Breast epithelium (tissue), 4 donors: Measurements from ENCODE around the gene KCTD1. TPM values are rescaled to one million over a fixed set of nuclear protein-coding genes. Genes with fewer than 3 reads are reported as not detected.

Experiments
- DNase-seq, 2 donors: peaks; one replicate each; pipeline ENCODE4 v3.0.0-alpha.2; 2019; ENCODE audit warnings: low spot score in 2 of 2
- H3K27ac ChIP-seq, 2 donors: fragments of 200-600 bp; sonication (generic) in 1 of 2; one replicate each; pipeline ENCODE4 v1.5.1; 2016 to 2019; ENCODE audit warnings: mild to moderate bottlenecking in 1 of 2
- H3K27me3 ChIP-seq, 2 donors: fragments of 200-600 bp; sonication (generic) in 1 of 2; one replicate each; pipeline versions ENCODE4 v1.5.1 to v1.6.0; 2017 to 2019; ENCODE audit warnings: control low read depth in 1 of 2, mild to moderate bottlenecking in 1 of 2
- H3K36me3 ChIP-seq: fragments of 200-600 bp; one replicate; pipeline ENCODE4 v1.5.1; 2019
- H3K4me1 ChIP-seq, 2 donors: fragments of 200-600 bp; sonication (generic); one replicate each; pipeline ENCODE4 v1.5.1; 2016 to 2019; ENCODE audit warnings: control low read depth in 1 of 2
- H3K4me3 ChIP-seq, 3 donors: fragments of 200-600 bp; sonication (generic); 1 replicate in 2 of 3; 2 replicates in 1 of 3; pipeline ENCODE4 v1.5.1; 2016 to 2019; ENCODE audit warnings: mild to moderate bottlenecking in 3 of 3, moderate library complexity in 2 of 3
- H3K9me3 ChIP-seq, 2 donors: fragments of 200-600 bp; sonication (generic) in 1 of 2; one replicate each; pipeline ENCODE4 v1.5.1; 2016 to 2019; ENCODE audit warnings: control low read depth in 1 of 2
- POLR2A ChIP-seq: fragments of 450-650 bp; IDR thresholded peaks from one replicate; pipeline ENCODE4 v1.6.1; 2016; ENCODE audit warnings: antibody characterized with exemption, mild to moderate bottlenecking, moderate library complexity
- POLR2AphosphoS5 ChIP-seq, 3 donors: sonication (generic); formaldehyde crosslinking; IDR thresholded peaks; one replicate each; pipeline ENCODE4 v1.6.1; 2017; ENCODE audit warnings: antibody characterized with exemption in 3 of 3
- intact Hi-C: fragments of 100-400 bp; cut with DNase I; formaldehyde crosslinking; loops from one replicate; pipeline ENCODE4 v1.15.1; 2023; ENCODE audit warnings: low total_unique reads
- total RNA-seq, 3 donors: library from RNA; depleted of rRNA; stranded (reverse); fragments of >200 nt; gene quantifications; one replicate each; pipeline ENCODE4 v1.1.0, GENCODE V29; 2016
- TF ChIP-seq, protein P1 (sequence below), 3 donors: fragments of 450-650 bp; IDR thresholded peaks; one replicate each; pipeline ENCODE4 v1.5.1; 2016 to 2017; ENCODE audit warnings: antibody characterized with exemption in 3 of 3, mild to moderate bottlenecking in 3 of 3, moderate library complexity in 3 of 3

The KCTD1 gene
- total RNA-seq, 3 donors from 2014 or later = 5.6 to 47.3 (median 41.6) TPM

GRCh38 chr18:26497866-26498265 is 50.5 kb downstream of the KCTD1 start:
- no peak for DNase-seq
- TF ChIP-seq, protein P1, sequence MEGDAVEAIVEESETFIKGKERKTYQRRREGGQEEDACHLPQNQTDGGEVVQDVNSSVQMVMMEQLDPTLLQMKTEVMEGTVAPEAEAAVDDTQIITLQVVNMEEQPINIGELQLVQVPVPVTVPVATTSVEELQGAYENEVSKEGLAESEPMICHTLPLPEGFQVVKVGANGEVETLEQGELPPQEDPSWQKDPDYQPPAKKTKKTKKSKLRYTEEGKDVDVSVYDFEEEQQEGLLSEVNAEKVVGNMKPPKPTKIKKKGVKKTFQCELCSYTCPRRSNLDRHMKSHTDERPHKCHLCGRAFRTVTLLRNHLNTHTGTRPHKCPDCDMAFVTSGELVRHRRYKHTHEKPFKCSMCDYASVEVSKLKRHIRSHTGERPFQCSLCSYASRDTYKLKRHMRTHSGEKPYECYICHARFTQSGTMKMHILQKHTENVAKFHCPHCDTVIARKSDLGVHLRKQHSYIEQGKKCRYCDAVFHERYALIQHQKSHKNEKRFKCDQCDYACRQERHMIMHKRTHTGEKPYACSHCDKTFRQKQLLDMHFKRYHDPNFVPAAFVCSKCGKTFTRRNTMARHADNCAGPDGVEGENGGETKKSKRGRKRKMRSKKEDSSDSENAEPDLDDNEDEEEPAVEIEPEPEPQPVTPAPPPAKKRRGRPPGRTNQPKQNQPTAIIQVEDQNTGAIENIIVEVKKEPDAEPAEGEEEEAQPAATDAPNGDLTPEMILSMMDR (IDR thresholded peaks at IDR 0.05) = no peak
- TF ChIP-seq POLR2A (no peak), POLR2AphosphoS5 (IDR thresholded peaks at IDR 0.05) (no peak)
- no peaks in the 10 kb centered on the region for H3K27me3 ChIP-seq
- H3K9me3 ChIP-seq = no peaks in the 10 kb centered on the region
- intact Hi-C loops = no loop called here
- H3K27ac ChIP-seq = no peak overlapping the region
- no peaks in the 10 kb centered on the region for H3K36me3 ChIP-seq
- H3K4me3 ChIP-seq = no peak overlapping the region
- H3K4me1 ChIP-seq = no peaks in the 10 kb centered on the region

GRCh38 chr18:26496528-26496927 is 51.8 kb downstream of the KCTD1 start:
- intact Hi-C loops = no loop called here
- Histone ChIP-seq H3K27me3 (no peaks in the 10 kb centered on the region), H3K36me3 (no peaks in the 10 kb centered on the region), H3K4me1 (no peaks in the 10 kb centered on the region), H3K27ac (no peak overlapping the region), H3K9me3 (no peaks in the 10 kb centered on the region), H3K4me3 (no peak overlapping the region)
- DNase-seq = no peak
- TF ChIP-seq POLR2A (no peak), POLR2AphosphoS5 (IDR thresholded peaks at IDR 0.05) (no peak)
- TF ChIP-seq, protein P1 (IDR thresholded peaks at IDR 0.05) = no peak

DNA sequence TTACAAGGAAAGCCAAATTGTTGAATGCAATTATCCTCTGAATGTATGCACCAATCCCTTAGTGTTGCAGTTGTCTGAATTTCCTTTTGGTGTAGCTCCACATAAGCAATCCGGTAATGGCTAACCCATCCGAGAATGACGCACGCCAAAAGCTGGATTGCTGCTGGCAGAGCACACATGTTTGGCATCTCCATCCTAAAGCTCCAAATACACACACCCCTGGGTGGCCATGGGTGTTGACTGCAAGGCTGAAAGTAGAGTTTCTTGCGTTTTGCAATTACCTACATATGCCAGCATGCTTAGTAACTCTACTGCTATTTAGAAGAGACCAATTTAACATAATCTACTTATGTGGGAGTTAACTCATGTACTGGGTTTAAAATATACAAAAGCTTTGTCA is 53.1 kb downstream of the KCTD1 start:
- Histone ChIP-seq H3K4me1 (no peaks in the 10 kb centered on the region), H3K4me3 (no peak overlapping the region), H3K27ac (no peak overlapping the region), H3K36me3 (no peaks in the 10 kb centered on the region), H3K27me3 (no peaks in the 10 kb centered on the region), H3K9me3 (no peaks in the 10 kb centered on the region)
- intact Hi-C loops = no loop called here
- no peak for DNase-seq
- TF ChIP-seq, protein P1 (IDR thresholded peaks at IDR 0.05) = no peak
- TF ChIP-seq POLR2AphosphoS5 (IDR thresholded peaks at IDR 0.05) (no peak), POLR2A (no peak)

GRCh38 chr18:26493021-26493420 is 55.3 kb downstream of the KCTD1 start:
- Histone ChIP-seq H3K27me3 (no peaks in the 10 kb centered on the region), H3K27ac (no peak overlapping the region), H3K4me3 (no peak overlapping the region), H3K36me3 (no peaks in the 10 kb centered on the region), H3K9me3 (no peaks in the 10 kb centered on the region), H3K4me1 (no peaks in the 10 kb centered on the region)
- intact Hi-C loops = no loop called here
- TF ChIP-seq, protein P1 (IDR thresholded peaks at IDR 0.05) = no peak
- TF ChIP-seq POLR2A = no peak
- no peak for TF ChIP-seq POLR2AphosphoS5 (IDR thresholded peaks at IDR 0.05)
- DNase-seq = no peak

GRCh38 chr18:26491194-26491816 is 57.0 kb downstream of the KCTD1 start:
- DNase-seq = no peak
- intact Hi-C loops = no loop called here
- H3K4me3 ChIP-seq = no peak overlapping the region
- H3K36me3 ChIP-seq = no peaks in the 10 kb centered on the region
- H3K27me3 ChIP-seq = no peaks in the 10 kb centered on the region
- no peaks in the 10 kb centered on the region for H3K9me3 ChIP-seq
- TF ChIP-seq POLR2A = no peak
- TF ChIP-seq POLR2AphosphoS5 (IDR thresholded peaks at IDR 0.05) = no peak
- TF ChIP-seq, protein P1 (IDR thresholded peaks at IDR 0.05) = no peak
- no peak overlapping the region for H3K27ac ChIP-seq
- peaks cover 0 to 8% of the 10 kb centered on the region in 2 donors for H3K4me1 ChIP-seq
